GM21381 (cell line): Measurements from ENCODE around the gene TMEM120B.

Experiments
- ATAC-seq: cut with Tn5 transposase; IDR thresholded peaks from one replicate; pipeline ENCODE4 v1.9.1; 2021; ENCODE audit warnings: mild to moderate bottlenecking, moderate library complexity; ENCODE audit not compliant: unreplicated experiment

The TMEM120B gene

GRCh38 chr12:121800694-121801594, 88.4 kb downstream of the TMEM120B start:
- ATAC-seq: no peak

- no peak for ATAC-seq
These were observed 89.3 kb downstream of the TMEM120B start for GRCh38 chr12:121801595-121802484.

- ATAC-seq: no peak
These were observed 89.9 kb downstream of the TMEM120B start for GRCh38 chr12:121802485-121802842.

GRCh38 chr12:121802843-121803698, 90.5 kb downstream of the TMEM120B start:
- peak; percentile 39 for ATAC-seq

- ATAC-seq: no peak
These were observed 91.4 kb downstream of the TMEM120B start, which contains the start of gene SETD1B for GRCh38 chr12:121803861-121804416. Gene SETD1B, plus strand, starts transcription at chr12:121804009. Its CDS starts 729 bp downstream, at chr12:121804738.

- ATAC-seq: no peak
These were observed 92.0 kb downstream of the TMEM120B start for GRCh38 chr12:121804417-121805111.

GRCh38 chr12:121805171-121806008, 92.8 kb downstream of the TMEM120B start:
- ATAC-seq: no peak

GRCh38 chr12:121806009-121806545, 93.5 kb downstream of the TMEM120B start:
- ATAC-seq: no peak

GRCh38 chr12:121806546-121807423, 94.2 kb downstream of the TMEM120B start:
- ATAC-seq: no peak

- ATAC-seq: no peak
These were observed 95.2 kb downstream of the TMEM120B start for GRCh38 chr12:121807642-121808347.

GRCh38 chr12:121808623-121809022, 96.1 kb downstream of the TMEM120B start:
- no peak for ATAC-seq

- no peak for ATAC-seq
These were observed 97.2 kb downstream of the TMEM120B start for GRCh38 chr12:121809712-121810116.

GRCh38 chr12:121810234-121810817, 97.8 kb downstream of the TMEM120B start:
- ATAC-seq: no peak

GRCh38 chr12:121810833-121811433, 98.4 kb downstream of the TMEM120B start:
- no peak for ATAC-seq

GRCh38 chr12:121811434-121812319, 99.1 kb downstream of the TMEM120B start:
- ATAC-seq: peak; percentile 60
